Hematopoietic multipotent progenitor cell treated with erythropoietin and hydrocortisone succinate and interleukin-3 and kit ligand, for 8 days (in vitro differentiated cells): ENCODE data around the gene SCARF2.

Source experiments
- DNase-seq: peaks from one replicate; pipeline ENCODE4 v3.0.0-alpha.2; 2015

Gene SCARF2

DNA sequence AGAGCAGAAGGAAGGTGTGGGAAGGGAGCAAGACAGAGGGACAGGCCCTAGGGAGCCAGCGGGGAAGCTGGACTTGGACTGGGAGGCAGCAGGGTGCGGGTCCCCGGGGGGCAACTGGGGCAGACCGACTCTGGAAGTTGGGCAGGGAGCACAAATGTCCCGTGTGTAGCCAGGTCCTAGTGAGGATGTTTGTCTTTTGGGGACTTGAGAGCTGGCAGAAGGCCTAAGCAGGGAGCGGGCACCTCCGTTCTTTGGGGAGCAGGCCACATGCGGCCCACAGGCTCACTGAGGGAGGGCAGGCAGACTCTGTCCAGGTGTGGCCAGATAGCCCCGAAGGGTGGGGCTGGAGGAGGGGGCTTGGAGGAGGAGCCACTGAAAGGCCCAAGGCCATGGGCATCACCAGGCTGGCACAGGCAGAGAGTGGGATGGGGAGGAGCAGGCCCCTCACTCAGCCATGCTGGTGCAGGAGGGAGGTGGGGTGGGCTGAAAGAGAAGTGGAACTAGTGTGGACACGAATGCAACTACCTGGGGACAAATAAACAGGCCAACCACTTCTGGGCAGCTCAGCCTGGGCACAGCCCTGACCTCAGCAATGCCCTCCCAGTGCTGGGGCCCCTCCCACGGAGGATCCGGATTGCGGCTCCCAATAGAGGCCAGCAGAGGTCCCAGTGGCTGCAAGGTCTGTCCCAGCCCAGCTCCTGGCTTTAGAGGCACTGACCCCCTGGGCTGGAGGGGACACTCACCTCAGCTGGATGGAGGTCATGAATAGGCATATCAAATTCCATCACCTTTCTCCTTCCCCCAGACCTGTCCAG lies 1.3 kb upstream of the SCARF2 start:
- DNase-seq = no peak

DNA sequence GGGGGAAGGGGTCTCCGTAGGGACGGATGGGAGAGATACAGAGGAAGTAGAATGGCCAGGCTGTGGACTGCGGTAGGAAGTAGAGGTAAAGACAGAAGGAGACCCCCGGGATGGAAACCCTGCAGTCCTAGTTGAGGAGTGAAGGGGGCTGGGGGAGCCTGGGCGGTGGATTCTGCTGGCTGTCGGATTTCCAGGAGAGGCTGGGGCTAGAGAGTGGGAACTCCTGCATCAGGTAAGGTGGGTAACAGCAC lies 727 bp upstream of the SCARF2 start:
- DNase-seq = no peak

- DNase-seq = no peak
These were observed 635 bp downstream of the SCARF2 start for GRCh38 chr22:20436768-20437612.

GRCh38 chr22:20436307-20436767 lies 1.3 kb downstream of the SCARF2 start:
- no peak for DNase-seq

DNA sequence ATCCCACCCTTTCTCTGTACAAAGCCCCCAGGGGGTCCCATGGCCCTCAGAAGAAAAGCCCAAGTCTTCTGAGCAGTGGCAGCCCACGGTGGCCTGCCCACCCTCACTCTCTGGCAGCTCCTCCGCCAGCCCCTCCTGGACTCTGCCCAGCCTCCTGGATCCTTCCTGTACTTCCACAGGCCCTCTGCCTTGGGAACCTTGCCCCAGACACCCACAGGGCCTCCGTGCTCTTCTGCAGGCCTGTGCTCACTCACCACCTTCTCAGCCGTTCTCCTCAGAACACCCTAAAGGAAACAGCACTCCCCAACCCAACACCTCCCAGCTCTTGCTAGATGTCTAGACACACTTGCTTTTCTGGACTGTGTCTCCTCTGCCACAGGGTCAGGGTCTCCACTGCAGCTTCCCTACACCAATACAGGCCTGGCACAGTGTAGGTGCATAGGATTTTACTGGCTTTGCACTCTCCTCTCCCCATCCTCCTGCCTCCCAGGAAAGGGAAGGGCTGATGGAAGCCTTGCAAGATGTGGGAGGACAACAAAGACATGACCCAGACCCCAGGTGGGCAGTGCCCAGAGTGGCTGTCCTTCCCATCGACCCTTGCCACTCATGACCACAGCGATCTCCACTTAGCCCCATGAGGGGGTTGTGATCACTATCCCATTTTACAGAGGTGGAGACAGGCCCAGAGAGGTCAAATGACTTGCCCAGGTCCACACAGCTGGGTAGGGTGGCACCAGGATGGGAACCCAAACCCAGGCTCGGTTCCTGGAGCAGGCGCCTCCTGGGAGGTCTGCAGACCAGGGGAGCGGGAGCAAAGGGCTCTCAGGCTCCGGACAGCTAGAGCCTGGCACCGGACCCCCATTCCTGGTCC lies 2.0 kb downstream of the SCARF2 start:
- no peak for DNase-seq

DNA sequence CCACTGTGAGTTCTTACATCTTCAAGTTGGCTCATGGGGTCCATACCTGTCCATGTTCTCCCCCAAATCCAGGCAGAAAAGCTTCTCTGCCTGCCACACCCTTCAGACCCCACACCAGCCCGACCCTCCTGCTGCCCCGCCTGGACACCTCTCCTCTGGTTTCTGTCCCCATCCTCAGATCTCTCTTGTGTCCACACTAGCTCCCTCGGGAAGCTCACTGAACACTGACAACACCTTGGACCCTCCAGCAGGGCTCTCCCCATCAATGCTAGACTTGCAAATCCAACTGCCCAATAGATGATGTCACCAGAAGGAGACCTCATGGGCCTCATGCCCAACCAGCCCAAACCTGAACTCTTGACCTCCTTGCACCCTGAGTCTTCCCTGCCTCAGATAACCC lies 2.9 kb downstream of the SCARF2 start:
- no peak for DNase-seq

GRCh38 chr22:20434264-20434751 lies 3.3 kb downstream of the SCARF2 start:
- no peak for DNase-seq

GRCh38 chr22:20433686-20434241 lies 3.9 kb downstream of the SCARF2 start:
- no peak for DNase-seq

- DNase-seq = no peak
These were observed 4.4 kb downstream of the SCARF2 start for GRCh38 chr22:20433191-20433590.

GRCh38 chr22:20432244-20432686 lies 5.4 kb downstream of the SCARF2 start:
- no peak for DNase-seq

DNA sequence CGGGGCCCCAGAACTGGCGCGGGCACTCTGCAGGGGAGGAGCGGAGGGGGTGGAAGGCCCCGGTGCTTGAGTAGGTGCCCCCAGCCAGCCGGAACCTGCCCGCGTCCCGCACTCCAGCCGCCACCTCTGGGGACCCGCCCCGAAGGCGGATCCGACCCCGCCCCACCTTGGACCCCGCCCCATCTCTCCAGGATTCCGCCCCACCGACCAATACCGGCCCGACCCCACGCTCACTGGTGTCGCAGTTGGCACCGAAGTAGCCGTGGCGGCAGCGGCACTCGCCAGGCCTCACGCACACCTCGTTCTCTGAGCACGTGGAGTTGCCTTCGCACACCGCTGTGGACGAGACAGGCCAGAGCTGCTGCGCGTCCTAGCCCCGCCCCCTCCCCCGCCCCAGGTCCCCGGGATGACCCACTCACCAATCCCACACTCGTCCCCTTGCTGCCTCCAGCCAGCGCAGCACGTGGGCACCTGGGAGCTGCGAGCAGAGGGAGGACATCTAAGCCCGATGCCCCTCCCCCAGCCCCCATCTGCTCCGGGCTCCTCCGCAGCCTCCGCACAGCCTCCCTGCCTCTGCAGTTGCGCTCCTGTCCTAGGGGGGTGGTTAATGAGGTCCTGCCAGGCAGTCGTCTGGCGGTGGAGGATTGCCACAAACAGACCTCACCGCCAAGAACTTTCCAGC lies 6.0 kb downstream of the SCARF2 start:
- DNase-seq = no peak

DNA sequence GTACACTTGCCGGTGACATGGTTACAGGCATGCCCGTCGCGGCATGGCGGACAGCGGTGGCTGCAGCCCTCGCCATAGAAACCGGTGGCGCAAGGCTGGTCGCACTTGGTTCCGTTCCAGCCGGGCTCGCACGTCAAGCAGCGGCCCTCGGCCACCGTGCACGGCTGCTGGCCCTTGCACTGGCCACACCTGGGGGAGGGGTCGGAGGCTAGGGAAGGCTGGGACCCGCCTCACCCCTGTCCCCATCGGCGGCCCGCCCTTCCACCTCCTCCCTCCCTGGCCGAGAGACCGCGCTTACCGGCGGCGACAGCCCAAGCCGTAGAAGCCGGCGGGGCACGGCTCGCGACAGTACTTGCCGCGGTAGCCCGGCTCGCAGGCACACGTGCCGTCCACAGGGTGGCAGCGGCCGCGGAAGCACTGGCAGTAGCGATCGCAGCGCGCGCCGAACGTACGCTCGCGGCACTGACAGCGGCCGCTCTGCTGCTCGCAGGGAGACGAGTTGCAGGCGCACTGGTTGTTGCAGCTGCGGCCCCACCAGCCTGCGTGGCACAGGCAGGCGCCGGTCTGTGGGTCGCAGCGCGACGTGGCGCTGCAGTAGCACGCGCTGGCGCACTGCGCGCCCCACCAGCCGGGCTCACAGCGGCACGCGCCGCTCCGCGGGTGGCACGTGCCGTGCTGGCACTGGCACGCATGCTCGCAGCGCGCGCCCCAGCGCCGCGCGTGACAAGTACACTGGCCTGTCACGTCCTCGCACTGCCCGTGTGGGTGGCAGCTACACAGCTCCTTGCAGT lies 6.7 kb downstream of the SCARF2 start:
- peak; percentile 65 for DNase-seq

- DNase-seq = no peak
These were observed 7.4 kb downstream of the SCARF2 start for GRCh38 chr22:20430101-20430719.

GRCh38 chr22:20429254-20430100 lies 8.1 kb downstream of the SCARF2 start:
- DNase-seq = peak; percentile 61

- no peak for DNase-seq
These were observed 8.9 kb downstream of the SCARF2 start for GRCh38 chr22:20428496-20429253.

DNA sequence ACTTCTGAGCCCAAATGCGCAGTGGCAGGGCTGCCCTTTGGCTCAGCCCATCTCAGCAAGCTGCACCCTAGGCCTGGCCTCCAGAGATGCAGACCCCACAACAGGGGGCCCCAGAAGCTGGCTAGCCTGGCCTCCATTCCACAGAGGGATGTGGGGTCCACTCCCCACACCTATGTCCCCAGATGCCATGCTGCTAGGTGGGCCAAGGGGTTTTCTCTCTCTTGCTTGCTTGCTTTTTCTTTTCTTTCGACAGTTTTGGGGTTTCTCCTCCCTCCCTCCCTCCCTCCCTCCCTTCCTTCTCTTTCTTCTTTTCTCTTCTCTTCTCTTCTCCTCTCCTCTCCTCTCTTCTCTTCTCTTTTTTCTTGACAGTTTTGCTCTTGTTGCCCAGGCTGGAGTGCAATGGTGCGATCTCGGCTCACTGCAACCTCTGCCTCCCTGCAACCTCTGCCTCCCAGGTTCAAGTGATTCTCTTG lies 9.6 kb downstream of the SCARF2 start:
- DNase-seq = no peak

DNA sequence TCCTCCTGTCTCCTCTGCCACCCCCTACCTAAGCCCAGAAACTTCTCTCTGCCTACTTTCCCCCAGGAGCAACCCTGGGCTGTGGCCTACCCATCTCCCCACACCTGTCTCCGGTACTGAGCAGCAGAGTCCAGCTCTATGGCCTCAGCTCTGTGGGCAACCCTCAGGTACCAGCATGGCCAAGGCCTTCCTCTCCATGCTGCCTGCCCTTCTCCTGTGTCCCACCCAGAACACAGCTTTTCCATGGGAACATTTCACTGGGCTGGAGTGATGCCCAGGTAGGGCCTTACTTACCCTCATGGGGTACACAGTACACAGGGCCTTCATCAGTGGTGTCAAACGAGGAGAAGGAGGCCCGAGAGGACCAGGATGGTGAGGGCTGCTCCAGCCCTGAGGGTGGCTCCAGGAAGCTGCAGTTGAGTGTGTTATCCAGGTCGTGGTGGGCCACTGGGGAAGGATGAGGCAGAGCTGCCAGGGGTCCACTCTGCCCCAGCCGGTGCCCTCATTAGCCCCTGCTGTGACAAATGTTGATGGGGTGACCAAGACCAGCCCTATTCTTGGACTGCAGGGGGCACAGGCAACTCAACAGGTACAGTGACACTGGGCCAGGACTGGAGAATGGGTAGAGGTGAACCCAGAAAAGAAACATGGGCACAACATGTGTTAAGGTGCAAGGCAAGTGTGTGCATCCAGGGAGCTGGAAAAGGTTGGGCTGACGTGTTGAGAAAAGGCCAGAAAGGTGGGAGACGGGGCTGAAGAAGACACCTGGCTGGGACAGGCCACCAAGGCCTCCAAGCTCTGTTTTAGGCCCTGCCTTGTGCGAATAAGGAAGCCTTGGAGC lies 10.3 kb downstream of the SCARF2 start:
- DNase-seq = no peak

DNA sequence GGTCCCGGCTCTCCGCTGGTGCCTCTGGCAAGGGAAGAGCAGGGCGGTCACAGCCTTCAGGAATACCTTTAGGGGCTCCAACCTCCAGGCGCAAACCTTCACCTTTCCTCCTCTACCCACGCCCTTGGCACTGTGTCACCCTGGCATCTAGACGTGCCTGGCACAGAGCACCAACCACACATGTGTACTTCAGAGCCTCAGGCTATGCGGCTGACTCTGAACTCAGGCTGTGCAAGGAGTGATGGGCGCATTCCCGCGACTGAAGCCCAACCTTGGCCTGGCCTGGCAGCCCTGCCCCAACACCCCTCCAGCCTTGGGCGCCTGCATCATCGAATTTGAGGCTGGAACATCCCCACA lies 11.4 kb downstream of the SCARF2 start:
- no peak for DNase-seq
